Measurements from ENCODE around the gene TP73. TPM values are rescaled to one million over a fixed set of nuclear protein-coding genes. Genes with fewer than 3 reads are reported as not detected.
A peak's percentile ranks its signal among the peaks of the same experiment; 100 is the strongest.

TP73 gene
- total RNA-seq, 1 donor from 2014 or later = 0.05 TPM

DNA sequence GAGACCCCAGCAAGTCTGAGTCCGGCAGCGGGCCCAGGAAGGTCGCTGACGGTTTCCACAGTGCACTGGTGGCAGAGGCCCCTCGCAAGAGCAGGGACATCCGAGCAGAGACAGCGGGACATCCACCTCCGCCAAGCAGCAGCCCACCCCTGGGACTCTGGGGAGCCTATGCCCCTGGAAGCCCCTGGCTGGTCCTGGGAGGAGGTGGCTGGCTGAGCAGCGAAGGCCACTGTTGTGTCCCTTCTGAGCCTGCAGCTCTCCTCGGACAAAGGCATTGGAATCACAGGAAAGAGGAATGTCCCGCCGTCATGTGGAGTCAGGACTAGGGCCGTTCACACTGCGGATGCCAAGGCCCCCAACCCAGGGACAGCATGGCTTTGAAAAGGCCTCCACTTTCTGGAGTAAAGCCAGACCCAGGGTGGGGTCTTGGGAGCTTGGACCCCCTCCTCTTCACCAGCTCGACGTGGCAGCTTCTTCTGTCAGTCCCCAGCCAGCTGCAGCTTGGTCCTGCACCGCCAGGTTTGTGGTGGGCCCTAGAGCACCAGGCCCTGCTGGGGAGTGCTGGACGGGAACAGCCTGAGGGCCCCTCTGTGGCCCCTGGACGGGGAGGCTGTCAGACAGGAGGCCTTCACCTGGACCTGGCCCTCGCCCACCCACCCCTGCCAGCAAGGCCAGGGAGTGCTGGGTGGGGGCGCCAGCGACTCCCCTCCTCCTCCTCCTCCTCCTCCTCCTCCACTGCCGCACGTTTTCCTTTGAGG lies 42.4 kb upstream of the TP73 start:
- Histone ChIP-seq H3K27me3 (ENCODE audit: low read depth) (peaks cover 92% of the 10 kb centered on the region), H3K4me3 (peak overlapping the region; percentile 60)

DNA sequence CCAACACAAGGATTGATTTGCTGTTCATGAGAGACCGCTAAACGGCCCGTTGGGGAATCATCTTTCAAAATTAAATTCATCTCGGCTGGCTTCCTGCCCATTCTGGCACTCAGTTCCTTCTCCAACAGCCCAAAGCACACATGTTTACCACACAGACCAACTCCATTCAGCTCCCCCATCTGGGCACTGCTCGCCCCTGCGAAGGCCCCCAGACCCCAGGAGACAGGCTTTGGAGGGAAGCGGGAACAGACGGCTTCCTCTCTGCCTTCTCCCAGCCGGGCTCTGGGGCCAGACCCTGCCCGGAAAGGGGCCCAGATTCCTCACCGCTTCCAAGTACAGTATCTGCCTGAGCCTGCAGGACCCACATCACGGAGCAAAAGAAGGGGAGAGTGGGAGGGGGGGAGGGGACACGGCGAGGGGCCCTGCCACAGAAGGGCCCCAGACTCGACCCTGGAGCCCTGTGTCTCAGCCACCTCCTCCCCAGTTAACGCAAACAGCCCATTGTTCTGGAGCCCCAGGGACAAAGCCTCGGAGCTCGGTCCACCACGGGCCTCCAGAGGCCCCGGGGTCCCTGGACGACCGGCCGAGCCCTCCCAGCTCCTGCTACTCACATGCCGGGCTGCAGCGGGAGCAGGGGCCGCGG lies 41.7 kb upstream of the TP73 start:
- H3K4me1 ChIP-seq = peaks cover 18% of the 10 kb centered on the region
- no peaks in the 10 kb centered on the region for H3K36me3 ChIP-seq
- no peaks in the 10 kb centered on the region for H3K9me3 ChIP-seq (replicated peaks)
- no peak overlapping the region for H3K27ac ChIP-seq (replicated peaks)
- H3K4me3 ChIP-seq = peak overlapping the region; percentile 60
- intact Hi-C loops (cut with micrococcal nuclease) = no loop called here
- no peak for DNase-seq
- TF ChIP-seq, protein P1, sequence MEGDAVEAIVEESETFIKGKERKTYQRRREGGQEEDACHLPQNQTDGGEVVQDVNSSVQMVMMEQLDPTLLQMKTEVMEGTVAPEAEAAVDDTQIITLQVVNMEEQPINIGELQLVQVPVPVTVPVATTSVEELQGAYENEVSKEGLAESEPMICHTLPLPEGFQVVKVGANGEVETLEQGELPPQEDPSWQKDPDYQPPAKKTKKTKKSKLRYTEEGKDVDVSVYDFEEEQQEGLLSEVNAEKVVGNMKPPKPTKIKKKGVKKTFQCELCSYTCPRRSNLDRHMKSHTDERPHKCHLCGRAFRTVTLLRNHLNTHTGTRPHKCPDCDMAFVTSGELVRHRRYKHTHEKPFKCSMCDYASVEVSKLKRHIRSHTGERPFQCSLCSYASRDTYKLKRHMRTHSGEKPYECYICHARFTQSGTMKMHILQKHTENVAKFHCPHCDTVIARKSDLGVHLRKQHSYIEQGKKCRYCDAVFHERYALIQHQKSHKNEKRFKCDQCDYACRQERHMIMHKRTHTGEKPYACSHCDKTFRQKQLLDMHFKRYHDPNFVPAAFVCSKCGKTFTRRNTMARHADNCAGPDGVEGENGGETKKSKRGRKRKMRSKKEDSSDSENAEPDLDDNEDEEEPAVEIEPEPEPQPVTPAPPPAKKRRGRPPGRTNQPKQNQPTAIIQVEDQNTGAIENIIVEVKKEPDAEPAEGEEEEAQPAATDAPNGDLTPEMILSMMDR (IDR thresholded peaks at IDR 0.05; ENCODE audit: borderline replicate concordance) = no peak
- peaks cover 95% of the 10 kb centered on the region for H3K27me3 ChIP-seq (ENCODE audit: low read depth)

More for the DNA sequence above, 42.4 kb upstream of the TP73 start:
- H3K9me3 ChIP-seq (replicated peaks) = no peaks in the 10 kb centered on the region
- peaks cover 18% of the 10 kb centered on the region for H3K4me1 ChIP-seq
- intact Hi-C loops (cut with micrococcal nuclease) = no loop called here
- no peak for DNase-seq
- H3K36me3 ChIP-seq = no peaks in the 10 kb centered on the region
- TF ChIP-seq, protein P1 (IDR thresholded peaks at IDR 0.05; ENCODE audit: borderline replicate concordance) = no peak
- H3K27ac ChIP-seq (replicated peaks) = no peak overlapping the region

- peak within 1 kb of the TSS; percentile 60 for H3K4me3 ChIP-seq
- no peak within 1 kb of the TSS for H3K27ac ChIP-seq (replicated peaks)
- H3K4me1 ChIP-seq = peaks cover 18% of the 10 kb centered on the region
- peaks cover 92% of the 10 kb centered on the region for H3K27me3 ChIP-seq (ENCODE audit: low read depth)
- TF ChIP-seq, protein P1 (IDR thresholded peaks at IDR 0.05; ENCODE audit: borderline replicate concordance) = no peak
- no peaks in the 10 kb centered on the region for H3K36me3 ChIP-seq
- no peaks in the 10 kb centered on the region for H3K9me3 ChIP-seq (replicated peaks)
- intact Hi-C loops (cut with micrococcal nuclease) = no loop called here
- peak; percentile 49 for DNase-seq
These were observed 40.9 kb upstream of the TP73 start, which contains the start of gene MEGF6 for GRCh38 chr1:3611170-3612019. Gene MEGF6, minus strand, starts transcription at chr1:3611508. Its CDS starts 240 bp downstream, at chr1:3611268.

DNA sequence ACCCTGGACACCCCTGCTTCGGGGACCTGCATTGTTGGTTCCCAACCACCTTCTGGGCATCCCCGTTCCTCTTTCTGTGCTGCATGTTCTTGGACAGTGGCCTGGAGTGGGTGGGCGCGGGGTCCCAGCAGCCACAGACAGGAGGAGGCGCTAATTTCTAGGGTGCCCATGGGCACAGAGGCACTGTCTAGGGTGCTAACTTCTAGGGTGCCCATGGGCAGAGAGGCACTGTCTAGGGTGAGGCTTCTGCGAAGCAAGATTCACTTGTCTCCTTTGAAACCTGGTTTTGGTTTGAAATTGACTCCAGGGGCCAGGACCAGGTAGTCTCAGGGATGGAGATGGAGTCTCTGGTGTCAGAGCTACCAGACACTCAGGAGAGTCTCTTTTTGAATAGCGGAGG lies 40.2 kb upstream of the TP73 start:
- Histone ChIP-seq H3K27me3 (ENCODE audit: low read depth) (peaks cover 90% of the 10 kb centered on the region), H3K4me3 (peak overlapping the region; percentile 60), H3K9me3 (replicated peaks) (no peaks in the 10 kb centered on the region), H3K27ac (replicated peaks) (no peak overlapping the region), H3K4me1 (peaks cover 18% of the 10 kb centered on the region), H3K36me3 (no peaks in the 10 kb centered on the region)
- DNase-seq = no peak
- intact Hi-C loops (cut with micrococcal nuclease) = no loop called here
- TF ChIP-seq, protein P1 (IDR thresholded peaks at IDR 0.05; ENCODE audit: borderline replicate concordance) = no peak

Data from left ventricle myocardium inferior (tissue), 1 donor.